ENCODE data around the gene MYOZ2.

The MYOZ2 gene

GRCh38 chr4:119106036-119107000 is 29.3 kb upstream of the MYOZ2 start:
- no peak for DNase-seq (ENCODE audit: insufficient read length)
- FAIRE-seq = no peak
- TF ChIP-seq POLR2AphosphoS5 (IDR thresholded peaks at IDR 0.05; ENCODE audit: low read depth, low read length) = no peak
- no peak for TF ChIP-seq TAF1 (IDR thresholded peaks at IDR 0.05; ENCODE audit: borderline replicate concordance, low read depth, low read length)
- no peak for TF ChIP-seq POLR2A (IDR thresholded peaks at IDR 0.05; ENCODE audit: low read depth, low read length)

DNA sequence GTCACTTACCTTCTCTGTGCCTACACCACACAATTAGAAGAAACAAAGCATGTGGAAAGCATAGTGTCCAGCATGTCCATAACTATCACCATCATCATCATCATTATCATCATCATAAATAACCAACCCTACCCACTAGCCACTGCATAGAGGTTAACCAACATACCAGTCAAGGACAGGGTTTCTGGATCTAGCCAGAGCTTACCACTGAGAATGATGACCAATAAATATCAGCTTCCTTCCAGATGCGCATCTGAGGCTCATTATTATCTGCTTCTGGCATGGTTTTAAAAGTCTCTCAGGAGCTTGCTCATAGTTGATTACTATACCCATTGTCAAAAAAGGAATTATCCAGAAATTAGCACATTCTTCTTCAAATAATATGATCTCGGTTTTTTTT is 25.5 kb upstream of the MYOZ2 start:
- FAIRE-seq = no peak
- TF ChIP-seq TAF1 (IDR thresholded peaks at IDR 0.05; ENCODE audit: borderline replicate concordance, low read depth, low read length) = no peak
- no peak for TF ChIP-seq POLR2A (IDR thresholded peaks at IDR 0.05; ENCODE audit: low read depth, low read length)
- no peak for TF ChIP-seq POLR2AphosphoS5 (IDR thresholded peaks at IDR 0.05; ENCODE audit: low read depth, low read length)

GRCh38 chr4:119111296-119111695 is 24.3 kb upstream of the MYOZ2 start:
- DNase-seq (ENCODE audit: insufficient read length) (no peak), FAIRE-seq (no peak)
- TF ChIP-seq POLR2AphosphoS5 (IDR thresholded peaks at IDR 0.05; ENCODE audit: low read depth, low read length) (no peak), POLR2A (IDR thresholded peaks at IDR 0.05; ENCODE audit: low read depth, low read length) (no peak), TAF1 (IDR thresholded peaks at IDR 0.05; ENCODE audit: borderline replicate concordance, low read depth, low read length) (no peak)

More for the DNA sequence above, 25.5 kb upstream of the MYOZ2 start:
- DNase-seq (ENCODE audit: insufficient read length) = no peak

- FAIRE-seq (no peak), DNase-seq (ENCODE audit: insufficient read length) (no peak)
- TF ChIP-seq POLR2A (IDR thresholded peaks at IDR 0.05; ENCODE audit: low read depth, low read length) (no peak), TAF1 (IDR thresholded peaks at IDR 0.05; ENCODE audit: borderline replicate concordance, low read depth, low read length) (no peak), POLR2AphosphoS5 (IDR thresholded peaks at IDR 0.05; ENCODE audit: low read depth, low read length) (no peak)
These were observed 22.5 kb upstream of the MYOZ2 start for GRCh38 chr4:119113033-119113655.

DNA sequence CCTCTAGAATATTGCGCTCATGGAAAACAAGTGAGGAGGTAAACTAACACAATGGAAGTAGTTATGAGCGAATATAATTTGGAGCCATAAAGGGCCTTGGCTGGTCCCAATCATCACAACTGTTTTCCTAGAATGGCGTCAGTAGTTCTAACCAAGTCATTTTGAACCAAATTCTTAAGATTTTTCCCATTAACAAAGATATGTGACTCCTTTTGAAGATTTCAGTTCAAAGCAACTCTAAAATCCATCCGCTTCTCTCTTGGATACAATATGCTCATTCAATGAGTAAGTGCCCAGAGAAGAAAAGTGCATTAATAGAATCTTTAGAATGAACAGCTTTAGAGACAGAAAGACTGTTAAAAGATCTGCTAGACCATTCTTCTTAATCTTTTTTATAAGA is 19.6 kb upstream of the MYOZ2 start:
- DNase-seq (ENCODE audit: insufficient read length) (no peak), FAIRE-seq (no peak)
- no peak for TF ChIP-seq POLR2AphosphoS5 (IDR thresholded peaks at IDR 0.05; ENCODE audit: low read depth, low read length)
- TF ChIP-seq POLR2A (IDR thresholded peaks at IDR 0.05; ENCODE audit: low read depth, low read length) = no peak
- no peak for TF ChIP-seq TAF1 (IDR thresholded peaks at IDR 0.05; ENCODE audit: borderline replicate concordance, low read depth, low read length)

DNA sequence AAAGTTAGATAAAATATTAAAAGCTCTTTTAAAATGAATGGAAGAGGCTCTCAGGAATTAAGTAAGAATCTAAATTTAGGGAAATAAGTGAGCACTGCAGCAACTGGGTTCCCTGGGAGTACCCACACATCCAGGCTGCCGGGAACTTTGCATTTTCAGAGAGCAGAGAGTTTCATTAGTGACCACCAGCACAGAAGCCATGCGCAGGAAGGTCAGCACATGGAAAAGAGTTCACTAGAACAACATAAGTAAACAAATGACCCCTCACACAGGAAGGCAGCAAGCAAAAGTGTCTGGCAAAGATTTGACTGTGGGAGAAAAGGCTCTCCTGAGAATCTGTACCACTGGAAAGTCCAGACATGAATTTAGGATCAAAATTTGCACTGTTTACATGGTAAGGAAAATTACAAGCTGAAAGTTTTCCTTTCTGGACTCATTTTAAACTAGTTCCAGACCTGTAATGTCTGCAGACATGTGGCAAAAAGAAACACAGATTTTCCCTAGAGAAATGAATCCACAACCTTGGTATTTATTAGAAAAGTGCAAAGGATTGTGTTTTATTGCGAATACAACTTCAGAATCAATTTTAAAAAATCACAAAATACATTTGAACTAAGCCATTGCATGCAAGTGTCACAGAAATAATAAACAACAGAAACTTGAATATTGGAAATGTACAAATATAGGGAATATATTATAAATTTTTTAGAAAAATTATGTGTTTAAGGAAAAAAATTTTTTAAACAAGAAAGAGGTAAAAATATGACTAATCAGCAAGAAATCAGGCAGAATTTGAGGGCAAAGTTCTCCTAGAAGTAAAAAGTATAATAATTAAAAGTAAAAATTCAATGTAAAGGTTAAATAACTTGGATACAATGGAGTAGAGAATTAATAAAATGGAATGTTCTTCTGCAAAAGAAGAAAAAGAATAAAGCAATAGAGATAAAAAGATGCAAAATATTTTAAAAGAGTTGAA is 18.4 kb upstream of the MYOZ2 start:
- no peak for TF ChIP-seq TAF1 (IDR thresholded peaks at IDR 0.05; ENCODE audit: borderline replicate concordance, low read depth, low read length)
- TF ChIP-seq POLR2AphosphoS5 (IDR thresholded peaks at IDR 0.05; ENCODE audit: low read depth, low read length) = no peak
- no peak for TF ChIP-seq POLR2A (IDR thresholded peaks at IDR 0.05; ENCODE audit: low read depth, low read length)
- FAIRE-seq (no peak), DNase-seq (ENCODE audit: insufficient read length) (no peak)

DNA sequence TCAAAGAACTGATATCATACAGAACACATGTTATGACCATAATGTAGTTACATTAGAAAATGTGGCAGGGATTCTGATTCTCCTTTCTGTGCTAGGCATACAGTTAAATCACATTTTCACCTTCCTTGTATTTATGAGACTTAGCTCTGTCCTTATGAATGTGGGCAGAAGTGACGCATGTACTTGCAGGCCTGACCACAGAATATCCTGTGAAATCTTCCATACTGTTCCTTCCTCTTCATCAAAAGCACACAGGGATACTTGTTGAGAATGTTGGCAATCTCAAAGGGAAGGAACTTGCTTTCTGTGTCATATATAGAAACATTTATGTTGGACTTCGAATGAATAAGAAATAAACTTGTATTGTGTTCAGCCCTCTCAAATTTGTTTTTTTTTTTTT is 17.2 kb upstream of the MYOZ2 start:
- DNase-seq (ENCODE audit: insufficient read length) = no peak
- FAIRE-seq = no peak
- TF ChIP-seq POLR2A (IDR thresholded peaks at IDR 0.05; ENCODE audit: low read depth, low read length) = no peak
- TF ChIP-seq TAF1 (IDR thresholded peaks at IDR 0.05; ENCODE audit: borderline replicate concordance, low read depth, low read length) = no peak

GRCh38 chr4:119124352-119124751 is 11.3 kb upstream of the MYOZ2 start:
- no peak for TF ChIP-seq POLR2AphosphoS5 (IDR thresholded peaks at IDR 0.05; ENCODE audit: low read depth, low read length)
- TF ChIP-seq POLR2A (IDR thresholded peaks at IDR 0.05; ENCODE audit: low read depth, low read length) = no peak
- TF ChIP-seq TAF1 (IDR thresholded peaks at IDR 0.05; ENCODE audit: borderline replicate concordance, low read depth, low read length) = no peak
- no peak for FAIRE-seq
- no peak for DNase-seq (ENCODE audit: insufficient read length)

DNA sequence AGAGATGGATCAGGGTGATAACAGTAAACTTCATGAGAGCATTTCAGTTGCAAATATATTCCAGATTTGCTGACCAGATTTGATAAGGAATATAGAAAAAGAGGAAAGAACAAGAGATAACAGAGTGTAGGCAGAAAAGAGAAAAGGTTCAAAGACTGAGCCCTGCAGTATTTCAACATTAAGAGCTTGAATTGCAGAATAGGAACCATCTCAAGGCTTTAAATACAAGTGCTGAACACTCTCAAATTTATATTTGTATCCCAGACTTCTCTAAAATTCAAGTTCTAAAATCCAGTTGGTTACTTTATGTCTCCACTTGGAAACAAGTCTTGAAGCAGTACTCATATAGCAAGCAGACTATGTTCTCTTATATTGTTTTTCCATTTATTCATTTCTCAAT is 9.7 kb upstream of the MYOZ2 start:
- FAIRE-seq = no peak
- DNase-seq (ENCODE audit: insufficient read length) = no peak
- TF ChIP-seq POLR2AphosphoS5 (IDR thresholded peaks at IDR 0.05; ENCODE audit: low read depth, low read length) (no peak), TAF1 (IDR thresholded peaks at IDR 0.05; ENCODE audit: borderline replicate concordance, low read depth, low read length) (no peak), POLR2A (IDR thresholded peaks at IDR 0.05; ENCODE audit: low read depth, low read length) (no peak)

DNA sequence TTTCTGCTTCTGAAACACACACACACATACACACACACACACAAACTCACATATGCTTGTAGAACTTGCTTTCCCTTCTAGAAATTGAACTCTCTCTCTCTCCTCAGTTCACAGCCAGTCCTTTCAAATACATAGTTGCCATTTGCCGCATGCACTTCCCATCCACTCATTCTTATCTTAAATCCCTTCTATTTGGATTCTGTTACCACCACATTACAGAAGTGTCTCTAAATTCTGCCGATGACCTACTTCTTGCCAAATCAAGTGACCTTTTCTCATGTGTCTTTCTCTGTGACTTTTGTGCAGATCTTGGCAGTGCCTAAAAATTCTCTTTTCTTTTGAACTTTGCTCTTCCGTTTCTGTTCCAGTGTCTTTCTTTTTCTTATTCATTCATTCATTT is 7.5 kb upstream of the MYOZ2 start:
- TF ChIP-seq POLR2AphosphoS5 (IDR thresholded peaks at IDR 0.05; ENCODE audit: low read depth, low read length) (no peak), POLR2A (IDR thresholded peaks at IDR 0.05; ENCODE audit: low read depth, low read length) (no peak), TAF1 (IDR thresholded peaks at IDR 0.05; ENCODE audit: borderline replicate concordance, low read depth, low read length) (no peak)
- FAIRE-seq (no peak), DNase-seq (ENCODE audit: insufficient read length) (no peak)

Measured in GM12892 (cell line).